Fibroblast of lung (primary cell): ENCODE measurements around the gene TCF4.

Experiments
- CTCF ChIP-seq, 2 donors: IDR thresholded peaks in 1 of 2; conservative IDR thresholded peaks in 1 of 2; 1 replicate in 1 of 2; 2 replicates in 1 of 2; pipeline ENCODE4 v1.5.1; 2011 to 2012; ENCODE audit warnings: low read length in 2 of 2, control low read depth in 1 of 2, inconsistent platforms in 1 of 2, low read depth in 1 of 2, mild to moderate bottlenecking in 1 of 2
- EZH2 ChIP-seq: IDR thresholded peaks from 2 replicates; pipeline ENCODE4 v1.5.1; 2012; ENCODE audit warnings: low read length, control low read depth, mild to moderate bottlenecking; ENCODE audit errors: missing control alignments

DNA sequence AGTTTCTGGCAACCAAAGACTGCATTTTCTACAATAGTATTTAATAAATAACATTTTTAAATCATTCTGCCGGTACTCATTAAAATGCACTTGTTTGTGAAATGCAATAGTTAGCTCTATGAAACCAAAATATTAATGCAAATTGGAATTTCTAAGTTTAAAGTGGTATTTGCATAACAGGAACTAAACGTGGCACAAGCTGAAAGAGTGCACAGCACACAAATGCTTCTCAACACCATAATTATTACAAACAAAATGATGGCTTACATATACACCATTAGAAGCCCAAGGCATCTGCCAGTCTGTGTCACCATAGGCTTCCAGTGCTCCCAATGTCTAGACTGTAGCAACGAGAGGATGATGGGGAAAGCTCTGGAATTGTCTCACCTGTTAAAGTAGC, 280.5 kb downstream of the TCF4 start:
- TF ChIP-seq EZH2 (no peak), CTCF (conservative IDR thresholded peaks at IDR 0.05 in 1 of 2, IDR thresholded peaks at IDR 0.05 in 1 of 2; ENCODE audit: low read depth in 1 of 2, low read length in 2 of 2) (no peak)
